IgD-negative memory B cell (primary cell): ENCODE data around the gene TM7SF2. TPM values are rescaled to one million over a fixed set of nuclear protein-coding genes. Genes with fewer than 3 reads are reported as not detected.

Source experiments
- H3K27ac Mint-ChIP-seq, 3 donors: one replicate each; pipeline ENCODE4 v1.8.0; 2020 to 2022; ENCODE audit warnings: mild to moderate bottlenecking in 3 of 3, mixed read lengths in 3 of 3, moderate library complexity in 1 of 3
- H3K27me3 Mint-ChIP-seq: one replicate; pipeline ENCODE4 v1.8.0; 2021; ENCODE audit warnings: mixed read lengths
- H3K36me3 Mint-ChIP-seq: one replicate; pipeline ENCODE4 v1.8.0; 2020; ENCODE audit warnings: mild to moderate bottlenecking, mixed read lengths
- H3K4me1 Mint-ChIP-seq, 3 donors: one replicate each; pipeline ENCODE4 v1.8.0; 2020 to 2022; ENCODE audit warnings: mixed read lengths in 3 of 3, mild to moderate bottlenecking in 1 of 3
- H3K4me3 Mint-ChIP-seq, 4 donors: one replicate each; pipeline ENCODE4 v1.8.0; 2020 to 2022; ENCODE audit warnings: mild to moderate bottlenecking in 4 of 4, mixed read lengths in 4 of 4, moderate library complexity in 3 of 4
- H3K9me3 Mint-ChIP-seq, 3 donors: one replicate each; pipeline ENCODE4 v1.8.0; 2020 to 2021; ENCODE audit warnings: mixed read lengths in 3 of 3, mild to moderate bottlenecking in 1 of 3
- polyA plus RNA-seq: library from polyadenylated mRNA; unstranded; fragments of 300-500 nt; fragmentation: Illumina TruSeq; gene quantifications from one replicate; pipeline ENCODE4 v1.2.3, GENCODE V29; 2021

Gene TM7SF2
- polyA plus RNA-seq, 1 donor from 2014 or later, result 18.2 TPM

GRCh38 chr11:65103476-65103875, 8.2 kb upstream of the TM7SF2 start:
- H3K9me3 Mint-ChIP-seq, result no peaks in the 10 kb centered on the region
- H3K27ac Mint-ChIP-seq, result peak overlapping the region in 1 of 3 donors; percentile 23
- H3K36me3 Mint-ChIP-seq, result peaks cover 3% of the 10 kb centered on the region
- peaks cover 2 to 15% (median 8%) of the 10 kb centered on the region in 3 donors for H3K4me1 Mint-ChIP-seq
- H3K27me3 Mint-ChIP-seq, result no peaks in the 10 kb centered on the region
- peak overlapping the region in 1 of 4 donors; percentile 37 for H3K4me3 Mint-ChIP-seq

GRCh38 chr11:65104628-65105027, 7.0 kb upstream of the TM7SF2 start:
- Mint-ChIP-seq H3K36me3 (peaks cover 3% of the 10 kb centered on the region), H3K27me3 (no peaks in the 10 kb centered on the region), H3K9me3 (no peaks in the 10 kb centered on the region), H3K27ac (no peak overlapping the region), H3K4me1 (peaks cover 2 to 12% (median 8%) of the 10 kb centered on the region in 3 donors), H3K4me3 (no peak overlapping the region)

- H3K4me1 Mint-ChIP-seq, result peaks cover 11 to 24% (median 18%) of the 10 kb centered on the region in 3 donors
- H3K9me3 Mint-ChIP-seq, result no peaks in the 10 kb centered on the region
- H3K27ac Mint-ChIP-seq, result no peak overlapping the region
- peaks cover 3% of the 10 kb centered on the region for H3K36me3 Mint-ChIP-seq
- no peaks in the 10 kb centered on the region for H3K27me3 Mint-ChIP-seq
- no peak overlapping the region for H3K4me3 Mint-ChIP-seq
Measured at GRCh38 chr11:65107078-65107477, 4.6 kb upstream of the TM7SF2 start.

- Mint-ChIP-seq H3K27me3 (no peaks in the 10 kb centered on the region), H3K27ac (no peak overlapping the region), H3K9me3 (no peaks in the 10 kb centered on the region), H3K4me3 (no peak overlapping the region), H3K36me3 (peaks cover 3% of the 10 kb centered on the region), H3K4me1 (peaks cover 11 to 24% (median 18%) of the 10 kb centered on the region in 3 donors)
Measured at GRCh38 chr11:65107751-65108468, 3.8 kb upstream of the TM7SF2 start.

GRCh38 chr11:65108469-65109123, 3.1 kb upstream of the TM7SF2 start:
- Mint-ChIP-seq H3K27ac (no peak overlapping the region), H3K4me3 (no peak overlapping the region), H3K9me3 (no peaks in the 10 kb centered on the region), H3K4me1 (peaks cover 17 to 28% (median 17%) of the 10 kb centered on the region in 3 donors), H3K36me3 (peaks cover 3% of the 10 kb centered on the region), H3K27me3 (no peaks in the 10 kb centered on the region)

GRCh38 chr11:65109231-65110198, 2.2 kb upstream of the TM7SF2 start:
- H3K27ac Mint-ChIP-seq, result peak overlapping the region in 1 of 3 donors; percentile 97
- H3K27me3 Mint-ChIP-seq, result no peaks in the 10 kb centered on the region
- peak overlapping the region in 1 of 4 donors; percentile 86 for H3K4me3 Mint-ChIP-seq
- no peaks in the 10 kb centered on the region for H3K9me3 Mint-ChIP-seq
- peaks cover 3% of the 10 kb centered on the region for H3K36me3 Mint-ChIP-seq
- H3K4me1 Mint-ChIP-seq, result peaks cover 16 to 29% (median 21%) of the 10 kb centered on the region in 3 donors

- no peaks in the 10 kb centered on the region for H3K27me3 Mint-ChIP-seq
- H3K9me3 Mint-ChIP-seq, result no peaks in the 10 kb centered on the region
- H3K36me3 Mint-ChIP-seq, result peaks cover 3% of the 10 kb centered on the region
- peaks cover 16 to 27% (median 21%) of the 10 kb centered on the region in 3 donors for H3K4me1 Mint-ChIP-seq
- peak overlapping the region; percentile 94 to 97 (median 94) for H3K27ac Mint-ChIP-seq
- H3K4me3 Mint-ChIP-seq, result peak overlapping the region in 3 of 4 donors; percentile 60 to 86 (median 68)
Measured at GRCh38 chr11:65110354-65110861, 1.3 kb upstream of the TM7SF2 start.

GRCh38 chr11:65111159-65111743, 421 bp upstream of the TM7SF2 start:
- Mint-ChIP-seq H3K4me1 (peaks cover 16 to 26% (median 21%) of the 10 kb centered on the region in 3 donors), H3K27ac (peak overlapping the region; percentile 84 to 97 (median 94)), H3K36me3 (peaks cover 3% of the 10 kb centered on the region), H3K4me3 (peak overlapping the region; percentile 84 to 95 (median 90)), H3K27me3 (no peaks in the 10 kb centered on the region), H3K9me3 (no peaks in the 10 kb centered on the region)

GRCh38 chr11:65112546-65113360, 1.1 kb downstream of the TM7SF2 start:
- Mint-ChIP-seq H3K4me1 (peaks cover 19 to 26% (median 23%) of the 10 kb centered on the region in 3 donors), H3K27ac (peak overlapping the region; percentile 69 to 90 (median 84)), H3K9me3 (no peaks in the 10 kb centered on the region), H3K4me3 (peak overlapping the region; percentile 84 to 95 (median 90)), H3K36me3 (no peaks in the 10 kb centered on the region), H3K27me3 (no peaks in the 10 kb centered on the region)

- peak overlapping the region; percentile 69 to 90 (median 84) for H3K27ac Mint-ChIP-seq
- peak overlapping the region; percentile 84 to 95 (median 90) for H3K4me3 Mint-ChIP-seq
- no peaks in the 10 kb centered on the region for H3K27me3 Mint-ChIP-seq
- H3K4me1 Mint-ChIP-seq, result peaks cover 23 to 29% (median 23%) of the 10 kb centered on the region in 3 donors
- H3K36me3 Mint-ChIP-seq, result peaks cover 1% of the 10 kb centered on the region
- no peaks in the 10 kb centered on the region for H3K9me3 Mint-ChIP-seq
Measured at GRCh38 chr11:65113361-65113756, 1.7 kb downstream of the TM7SF2 start.

GRCh38 chr11:65113839-65114238, 2.2 kb downstream of the TM7SF2 start:
- Mint-ChIP-seq H3K27me3 (no peaks in the 10 kb centered on the region), H3K36me3 (peaks cover 1% of the 10 kb centered on the region), H3K9me3 (no peaks in the 10 kb centered on the region), H3K4me3 (peak overlapping the region in 2 of 4 donors; percentile 86 to 95), H3K4me1 (peaks cover 23 to 34% (median 25%) of the 10 kb centered on the region in 3 donors), H3K27ac (peak overlapping the region in 1 of 3 donors; percentile 90)

GRCh38 chr11:65114538-65115171, 3.0 kb downstream of the TM7SF2 start:
- H3K27ac Mint-ChIP-seq, result peak overlapping the region in 1 of 3 donors; percentile 90
- H3K9me3 Mint-ChIP-seq, result no peaks in the 10 kb centered on the region
- H3K27me3 Mint-ChIP-seq, result no peaks in the 10 kb centered on the region
- peaks cover 23 to 37% (median 25%) of the 10 kb centered on the region in 3 donors for H3K4me1 Mint-ChIP-seq
- H3K4me3 Mint-ChIP-seq, result peak overlapping the region in 3 of 4 donors; percentile 33 to 86 (median 44)
- H3K36me3 Mint-ChIP-seq, result peaks cover 3% of the 10 kb centered on the region
